Ramos (cell line): ENCODE results near the gene SPATA20.

ENCODE experiments used
- in situ Hi-C: fragments of 300-500 bp; cut with MboI; formaldehyde crosslinking; loops from one replicate; pipeline ENCODE4 v1.14.3; 2022; ENCODE audit warnings: low sequenced_read_pairs; ENCODE audit not compliant: unreplicated experiment

Gene SPATA20

GRCh38 chr17:50554201-50554600, 7.2 kb downstream of the SPATA20 start:
- in situ Hi-C loops = no loop called here

- in situ Hi-C loops = no loop called here
Measured at GRCh38 chr17:50556803-50557202, 9.8 kb downstream of the SPATA20 start.

- in situ Hi-C loops = no loop called here
Measured at GRCh38 chr17:50557630-50558029, 10.7 kb downstream of the SPATA20 start.

- in situ Hi-C loops = no loop called here
Measured at GRCh38 chr17:50558091-50558490, 11.1 kb downstream of the SPATA20 start.

GRCh38 chr17:50558581-50558940, 11.6 kb downstream of the SPATA20 start:
- in situ Hi-C loops = no loop called here

GRCh38 chr17:50558941-50559614, 12.1 kb downstream of the SPATA20 start:
- in situ Hi-C loops = no loop called here

GRCh38 chr17:50559674-50560184, 12.8 kb downstream of the SPATA20 start:
- in situ Hi-C loops = no loop called here

- in situ Hi-C loops = no loop called here
Measured at GRCh38 chr17:50560185-50560824, 13.3 kb downstream of the SPATA20 start, which contains the start of gene CACNA1G. CACNA1G (plus strand) TSS chr17:50560715; CDS start chr17:50561460, 745 bp downstream.

GRCh38 chr17:50560931-50561745, 14.2 kb downstream of the SPATA20 start:
- in situ Hi-C loops = no loop called here

- in situ Hi-C loops = no loop called here
Measured at GRCh38 chr17:50561746-50562141, 14.8 kb downstream of the SPATA20 start.

- in situ Hi-C loops = no loop called here
Measured at GRCh38 chr17:50562242-50563091, 15.5 kb downstream of the SPATA20 start.

- in situ Hi-C loops = no loop called here
Measured at GRCh38 chr17:50563092-50563511, 16.1 kb downstream of the SPATA20 start.

GRCh38 chr17:50564916-50565315, 17.9 kb downstream of the SPATA20 start:
- in situ Hi-C loops = no loop called here

GRCh38 chr17:50565402-50566350, 18.7 kb downstream of the SPATA20 start:
- in situ Hi-C loops = no loop called here

GRCh38 chr17:50566886-50567285, 19.9 kb downstream of the SPATA20 start:
- in situ Hi-C loops = no loop called here

- in situ Hi-C loops = no loop called here
Measured at GRCh38 chr17:50568659-50569058, 21.7 kb downstream of the SPATA20 start.

- in situ Hi-C loops = no loop called here
Measured at GRCh38 chr17:50569592-50569991, 22.6 kb downstream of the SPATA20 start.

GRCh38 chr17:50570032-50570431, 23.1 kb downstream of the SPATA20 start:
- in situ Hi-C loops = no loop called here

- in situ Hi-C loops = no loop called here
Measured at GRCh38 chr17:50570528-50570927, 23.6 kb downstream of the SPATA20 start.
